WERI-Rb-1 (cell line): ENCODE measurements around the gene CTU2.

Source experiments
- DNase-seq: peaks from one replicate; pipeline ENCODE4 v3.0.0-alpha.2; 2020
- H3K27ac ChIP-seq: fragments of 250-450 bp; sonication (Bioruptor Pico); 2 replicates; pipeline ENCODE4 v1.5.1; 2020; ENCODE audit warnings: mild to moderate bottlenecking, moderate library complexity
- H3K27me3 ChIP-seq: fragments of 250-450 bp; sonication (Bioruptor Pico); 2 replicates; pipeline ENCODE4 v1.5.1; 2021; ENCODE audit warnings: mild to moderate bottlenecking, low read depth, moderate library complexity; ENCODE audit not compliant: insufficient read depth, severe bottlenecking
- H3K36me3 ChIP-seq: fragments of 250-450 bp; sonication (Bioruptor Pico); 2 replicates; pipeline ENCODE4 v1.5.1; 2020; ENCODE audit warnings: mild to moderate bottlenecking, moderate library complexity
- H3K4me3 ChIP-seq: 2 replicates; pipeline ENCODE4 v1.5.1; 2011; ENCODE audit warnings: low read depth, mild to moderate bottlenecking, control low read depth, low read length
- H3K9me3 ChIP-seq: fragments of 250-450 bp; sonication (Bioruptor Pico); 2 replicates; pipeline ENCODE4 v1.5.1; 2021; ENCODE audit warnings: mild to moderate bottlenecking, moderate library complexity; ENCODE audit not compliant: severe bottlenecking
- TF ChIP-seq, protein P1 (sequence below): IDR thresholded peaks from 2 replicates; pipeline ENCODE4 v1.5.1; 2011; ENCODE audit warnings: low read depth, mild to moderate bottlenecking, control low read depth, inconsistent platforms, low read length

The CTU2 gene

DNA sequence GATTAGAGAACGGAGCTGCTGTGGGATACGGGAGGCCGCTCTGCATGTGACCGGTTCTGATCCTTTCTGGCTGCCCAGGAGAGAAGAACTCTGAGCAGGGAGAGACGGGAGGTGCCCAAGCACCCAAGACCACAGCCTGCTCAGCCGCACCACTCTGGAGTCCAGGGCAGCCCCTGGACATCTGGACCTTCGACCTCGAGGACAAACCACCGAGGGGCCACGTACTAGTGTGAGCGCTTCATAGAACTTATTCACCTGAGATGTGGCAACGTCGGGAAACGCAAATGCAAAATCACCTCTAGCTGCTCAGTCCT, 6.0 kb upstream of the CTU2 start:
- Histone ChIP-seq H3K9me3 (no peaks in the 10 kb centered on the region), H3K36me3 (no peaks in the 10 kb centered on the region; the same call in 1 of the 2 replicates), H3K27ac (no peak overlapping the region), H3K4me3 (no peak overlapping the region), H3K27me3 (no peaks in the 10 kb centered on the region)
- TF ChIP-seq, protein P1, sequence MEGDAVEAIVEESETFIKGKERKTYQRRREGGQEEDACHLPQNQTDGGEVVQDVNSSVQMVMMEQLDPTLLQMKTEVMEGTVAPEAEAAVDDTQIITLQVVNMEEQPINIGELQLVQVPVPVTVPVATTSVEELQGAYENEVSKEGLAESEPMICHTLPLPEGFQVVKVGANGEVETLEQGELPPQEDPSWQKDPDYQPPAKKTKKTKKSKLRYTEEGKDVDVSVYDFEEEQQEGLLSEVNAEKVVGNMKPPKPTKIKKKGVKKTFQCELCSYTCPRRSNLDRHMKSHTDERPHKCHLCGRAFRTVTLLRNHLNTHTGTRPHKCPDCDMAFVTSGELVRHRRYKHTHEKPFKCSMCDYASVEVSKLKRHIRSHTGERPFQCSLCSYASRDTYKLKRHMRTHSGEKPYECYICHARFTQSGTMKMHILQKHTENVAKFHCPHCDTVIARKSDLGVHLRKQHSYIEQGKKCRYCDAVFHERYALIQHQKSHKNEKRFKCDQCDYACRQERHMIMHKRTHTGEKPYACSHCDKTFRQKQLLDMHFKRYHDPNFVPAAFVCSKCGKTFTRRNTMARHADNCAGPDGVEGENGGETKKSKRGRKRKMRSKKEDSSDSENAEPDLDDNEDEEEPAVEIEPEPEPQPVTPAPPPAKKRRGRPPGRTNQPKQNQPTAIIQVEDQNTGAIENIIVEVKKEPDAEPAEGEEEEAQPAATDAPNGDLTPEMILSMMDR: no peak
- DNase-seq: no peak

DNA sequence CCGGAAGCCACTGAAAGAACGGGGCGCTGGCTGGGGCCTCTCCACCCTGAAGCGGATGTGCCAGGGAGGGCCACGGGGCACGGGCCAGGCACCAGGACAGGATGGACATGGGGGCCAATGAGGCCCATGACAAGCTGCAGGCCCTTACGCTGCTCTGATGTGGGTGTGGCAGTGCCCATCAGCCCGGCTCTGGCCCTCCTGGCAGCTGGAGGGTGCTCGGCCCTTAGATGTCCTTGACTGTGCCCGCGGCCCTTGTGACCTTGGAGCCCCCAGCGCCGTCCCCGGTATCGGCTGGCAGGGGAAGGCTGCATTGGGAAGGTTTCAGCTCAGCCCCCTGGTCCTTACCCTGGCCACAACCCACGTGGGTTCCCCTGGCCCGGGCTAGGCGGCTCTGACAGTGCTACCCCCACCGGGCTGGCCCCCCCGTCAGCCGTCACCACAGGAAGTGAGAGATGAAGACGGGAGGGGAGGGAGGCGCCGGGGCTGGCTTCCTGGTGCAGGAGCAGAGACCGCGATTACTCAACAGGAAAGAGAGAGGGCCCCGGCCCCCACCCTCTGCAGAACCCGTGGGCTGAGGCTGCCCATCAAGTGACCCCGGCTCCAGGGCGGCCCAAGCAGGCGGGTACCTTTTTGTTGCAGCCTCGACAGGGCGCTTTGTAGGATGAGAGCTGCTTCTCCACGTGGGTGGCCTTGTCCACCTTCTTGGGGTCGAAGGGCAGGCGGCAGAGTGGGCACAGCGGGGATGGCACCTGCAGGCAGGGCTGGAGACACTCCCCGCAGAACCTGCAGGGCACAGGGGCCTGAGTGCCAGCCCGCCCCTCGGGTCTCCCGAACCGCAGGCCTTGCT, 5.4 kb upstream of the CTU2 start:
- Histone ChIP-seq H3K9me3 (no peaks in the 10 kb centered on the region), H3K27me3 (no peaks in the 10 kb centered on the region), H3K27ac (no peak overlapping the region), H3K4me3 (no peak overlapping the region), H3K36me3 (no peaks in the 10 kb centered on the region; the same call in 1 of the 2 replicates)
- DNase-seq: no peak
- TF ChIP-seq, protein P1: no peak

DNA sequence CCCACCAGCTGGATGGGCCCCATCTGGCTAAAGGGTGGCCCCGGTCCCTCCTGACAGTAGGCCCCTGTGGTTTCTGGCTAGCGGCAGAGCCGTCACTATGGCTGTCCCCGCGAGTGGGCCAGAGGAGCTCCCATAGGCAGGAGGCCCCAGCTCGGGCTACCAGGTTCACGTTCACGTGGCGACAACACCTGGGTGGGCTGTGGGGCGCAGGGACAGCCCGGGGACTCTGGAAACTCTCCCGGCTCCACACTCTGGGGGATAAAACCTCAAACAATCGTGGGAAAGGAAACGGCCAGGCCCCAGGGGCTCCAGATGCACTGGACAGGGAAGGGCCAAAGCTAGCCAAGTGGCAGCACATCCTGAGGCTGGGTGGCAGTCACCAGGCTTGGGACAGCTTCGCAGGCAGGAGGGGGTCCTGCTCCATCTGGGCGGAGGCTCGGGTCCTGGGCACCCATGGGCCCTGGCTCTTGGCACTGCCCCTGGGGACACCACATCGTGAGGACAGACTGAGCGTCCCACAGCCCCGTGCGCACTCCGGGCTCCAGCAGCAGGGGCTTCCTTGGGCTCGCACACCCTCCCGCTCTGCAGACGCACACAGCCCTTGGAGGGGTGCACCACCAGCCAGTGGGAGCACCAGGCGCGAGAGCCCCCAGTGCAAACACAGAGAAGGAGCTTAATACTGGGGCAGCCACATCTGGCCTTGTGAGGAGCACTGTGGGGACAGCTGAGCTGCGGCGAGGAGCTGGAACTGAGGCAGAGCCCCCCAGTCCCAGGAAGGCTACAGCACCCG, 4.5 kb upstream of the CTU2 start:
- Histone ChIP-seq H3K9me3 (no peaks in the 10 kb centered on the region), H3K27me3 (no peaks in the 10 kb centered on the region), H3K36me3 (no peaks in the 10 kb centered on the region; the same call in 1 of the 2 replicates), H3K27ac (no peak overlapping the region), H3K4me3 (no peak overlapping the region)
- DNase-seq: no peak
- TF ChIP-seq, protein P1: no peak

DNA sequence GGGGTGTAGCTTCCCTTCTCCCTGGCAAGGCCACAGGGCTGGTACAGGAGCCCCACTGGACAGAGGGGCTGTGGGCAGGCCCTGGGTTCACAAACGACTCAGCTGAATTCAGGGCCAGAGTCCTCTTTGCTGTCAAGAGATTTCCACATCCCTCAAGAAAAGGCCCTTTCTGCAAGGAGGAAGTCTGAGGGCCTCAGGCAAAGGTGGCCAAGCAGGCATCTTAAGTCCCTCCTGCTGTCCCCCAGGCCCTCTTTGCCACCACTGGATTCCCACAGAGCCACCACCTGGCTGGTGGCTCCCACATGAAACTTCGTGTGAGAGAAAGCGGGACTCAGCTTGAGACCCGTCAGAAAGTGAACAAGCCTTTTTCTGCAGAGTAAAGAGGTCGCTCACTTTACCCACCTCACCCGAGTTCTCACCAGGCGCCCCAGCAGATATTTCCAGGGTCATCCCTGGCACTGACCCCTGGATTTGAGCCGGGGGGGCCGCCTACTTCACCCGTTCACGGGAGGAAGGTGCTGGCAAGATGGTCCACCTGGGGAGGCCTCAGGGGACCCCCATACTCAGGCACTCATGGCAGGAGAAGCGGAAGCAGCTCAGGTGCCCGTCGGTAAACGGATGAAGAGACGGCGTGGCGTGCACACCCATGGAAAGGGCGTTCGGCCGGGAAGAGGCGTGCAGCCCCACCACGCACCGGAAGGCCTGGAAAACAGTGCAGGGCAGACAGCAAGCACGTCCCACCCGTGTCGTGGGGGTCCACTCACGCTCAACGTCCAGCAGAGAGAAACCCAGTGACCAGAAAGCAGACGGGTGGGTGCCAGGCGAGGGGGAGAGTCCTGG, 3.7 kb upstream of the CTU2 start:
- no peak for DNase-seq
- TF ChIP-seq, protein P1: no peak
- H3K4me3 ChIP-seq: no peak overlapping the region
- no peaks in the 10 kb centered on the region for H3K9me3 ChIP-seq
- H3K36me3 ChIP-seq: no peaks in the 10 kb centered on the region; the same call in 1 of the 2 replicates
- no peak overlapping the region for H3K27ac ChIP-seq
- H3K27me3 ChIP-seq: no peaks in the 10 kb centered on the region

DNA sequence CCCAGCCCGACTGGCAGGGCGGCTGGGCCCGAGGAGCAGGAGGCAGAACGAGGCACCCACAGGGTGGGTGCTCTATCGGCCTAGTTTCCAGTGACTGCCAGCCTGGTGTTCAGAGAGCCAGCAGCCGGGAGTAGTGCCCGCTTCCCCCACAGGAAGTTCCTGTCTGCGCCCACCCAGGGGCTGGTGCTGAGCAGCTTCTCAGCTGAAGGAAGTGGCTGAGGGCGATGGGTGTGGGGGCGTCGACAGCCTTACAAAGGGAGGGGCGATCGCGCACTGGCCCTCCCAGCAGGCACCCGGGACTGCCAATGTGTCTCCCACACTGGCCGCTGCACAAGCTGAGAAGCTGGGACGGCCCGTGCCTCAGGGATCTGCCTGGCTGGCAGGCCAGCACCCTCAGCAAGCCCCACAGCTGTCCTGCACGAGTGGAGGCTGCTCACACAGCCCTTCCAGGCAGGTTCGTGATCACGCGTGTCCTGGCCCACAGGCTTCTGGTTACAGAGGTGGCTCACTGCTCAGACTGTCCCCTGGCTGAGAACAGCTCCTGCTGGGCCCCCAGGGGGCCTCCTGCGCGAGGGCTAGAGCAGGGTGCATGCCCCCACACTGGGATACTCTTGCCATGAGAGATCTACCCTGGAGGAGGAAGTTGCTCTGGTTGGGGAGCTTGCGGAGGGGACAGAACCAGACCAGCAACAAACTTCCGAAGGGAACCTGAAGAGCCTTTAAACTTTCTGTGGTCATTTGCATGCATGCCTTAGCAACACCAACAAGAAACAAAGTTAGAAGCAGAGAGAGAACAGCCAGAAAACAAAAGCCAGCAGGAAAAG, 2.6 kb upstream of the CTU2 start:
- Histone ChIP-seq H3K27me3 (no peaks in the 10 kb centered on the region), H3K4me3 (no peak overlapping the region), H3K36me3 (no peaks in the 10 kb centered on the region), H3K9me3 (no peaks in the 10 kb centered on the region), H3K27ac (no peak overlapping the region)
- TF ChIP-seq, protein P1: no peak
- no peak for DNase-seq
